HG02610 (cell line): ENCODE results near the gene NRP1.
A peak's percentile ranks its signal among the peaks of the same experiment; 100 is the strongest.

Source experiments
- ATAC-seq: cut with Tn5 transposase; IDR thresholded peaks from one replicate; pipeline ENCODE4 v1.9.1; 2021; ENCODE audit warnings: mild to moderate bottlenecking, moderate library complexity; ENCODE audit not compliant: unreplicated experiment

Gene NRP1

DNA sequence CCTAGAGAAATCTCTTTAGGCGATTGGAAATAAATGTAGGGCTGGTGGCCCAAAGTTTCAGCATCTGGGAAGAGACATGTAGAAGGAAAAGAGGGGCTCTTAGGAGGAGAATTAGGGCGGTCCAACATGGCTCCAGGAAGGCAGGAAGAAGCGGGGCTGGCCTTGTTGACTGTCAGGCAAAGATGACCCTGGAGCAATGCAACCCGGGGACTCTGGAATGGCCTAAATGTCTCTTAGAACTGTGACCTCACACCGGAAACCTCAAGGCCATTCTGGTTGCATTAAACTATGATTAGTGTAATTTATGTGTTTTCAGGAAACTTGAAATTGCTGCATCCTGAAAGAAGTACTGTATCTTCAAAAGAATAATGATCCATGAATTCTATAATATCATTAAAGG is 66.8 kb downstream of the NRP1 start:
- ATAC-seq = no peak

DNA sequence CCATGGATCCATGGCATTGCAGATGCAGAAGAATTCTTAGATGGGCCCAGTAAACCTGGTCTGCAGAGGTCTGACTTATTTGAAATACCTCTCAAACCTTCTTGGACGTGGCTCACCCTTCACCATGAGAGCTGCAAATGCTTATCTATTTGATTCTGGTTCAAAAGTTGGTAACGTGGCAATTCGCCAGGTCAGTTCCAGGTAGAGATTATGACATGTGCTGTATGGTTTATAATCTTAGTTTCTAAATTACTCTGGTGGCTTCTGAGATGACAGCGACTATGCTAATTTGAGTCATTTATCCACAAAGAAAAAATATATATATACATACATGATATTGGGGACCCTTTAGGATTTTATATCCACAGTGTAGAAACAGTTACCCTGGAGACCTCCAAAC is 68.8 kb downstream of the NRP1 start:
- ATAC-seq = peak; percentile 44

DNA sequence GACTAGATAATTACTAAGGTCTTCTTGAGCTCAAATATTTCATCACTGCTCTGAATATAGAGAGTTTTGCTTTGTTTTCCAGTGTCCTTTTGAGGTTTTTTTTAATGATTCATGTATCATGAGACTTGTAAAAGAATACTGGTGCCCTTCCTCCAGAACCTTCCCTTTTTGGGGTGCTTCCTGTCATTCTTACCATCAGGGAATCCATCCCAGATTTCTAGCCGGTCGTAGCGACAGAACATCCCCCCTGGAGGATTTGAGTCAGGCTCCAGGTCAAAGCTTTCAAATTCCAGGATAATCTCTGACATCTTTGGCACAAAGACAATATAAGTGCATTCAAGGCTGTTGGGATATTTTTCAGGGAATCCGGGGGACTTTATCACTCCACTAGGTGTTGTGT is 71.0 kb downstream of the NRP1 start:
- no peak for ATAC-seq

- no peak for ATAC-seq
Measured at GRCh38 chr10:33262871-33263270, 71.6 kb downstream of the NRP1 start.

GRCh38 chr10:33260403-33261149 is 73.9 kb downstream of the NRP1 start:
- ATAC-seq = no peak

DNA sequence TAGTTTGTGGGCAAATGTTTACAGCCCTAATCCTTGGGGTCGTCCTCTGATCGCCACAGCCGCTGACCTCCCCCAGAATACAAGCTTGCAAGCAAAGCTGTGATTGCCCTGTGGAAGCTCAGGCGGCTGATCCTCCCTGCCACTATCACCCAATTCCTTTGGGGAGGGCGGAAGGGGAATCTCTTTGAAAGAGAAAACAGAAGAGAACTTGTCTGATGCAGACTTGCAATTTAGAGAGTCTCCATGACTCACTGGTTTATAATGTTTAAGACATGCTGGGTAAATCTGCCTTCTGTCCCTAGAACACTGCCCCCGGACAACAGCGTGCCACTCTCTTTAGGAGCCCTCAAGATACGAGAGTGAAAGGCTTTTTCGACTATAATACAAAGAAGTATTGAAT is 75.5 kb downstream of the NRP1 start:
- no peak for ATAC-seq

- no peak for ATAC-seq
Measured at GRCh38 chr10:33257439-33258080, 76.9 kb downstream of the NRP1 start.

DNA sequence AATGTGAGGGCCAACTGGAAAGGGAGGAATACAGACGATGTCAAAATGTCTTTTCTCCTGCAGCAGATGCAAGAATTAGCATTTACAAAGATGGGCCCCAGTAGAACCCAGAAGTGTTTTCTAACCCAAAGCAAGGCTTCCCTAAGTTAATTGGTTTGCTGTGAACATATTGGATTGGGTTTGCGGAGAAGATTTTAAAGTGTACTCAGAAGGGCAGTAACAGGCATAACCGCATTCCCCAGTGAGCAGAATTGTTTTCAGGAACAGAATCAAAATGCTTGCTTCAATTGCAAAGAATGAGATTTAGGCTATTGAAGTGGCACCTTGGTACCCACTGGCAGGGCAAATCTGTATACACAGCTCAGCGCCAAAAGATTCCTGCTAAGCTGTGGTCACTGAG is 78.0 kb downstream of the NRP1 start:
- ATAC-seq = no peak

GRCh38 chr10:33254556-33255160 is 79.8 kb downstream of the NRP1 start:
- no peak for ATAC-seq

DNA sequence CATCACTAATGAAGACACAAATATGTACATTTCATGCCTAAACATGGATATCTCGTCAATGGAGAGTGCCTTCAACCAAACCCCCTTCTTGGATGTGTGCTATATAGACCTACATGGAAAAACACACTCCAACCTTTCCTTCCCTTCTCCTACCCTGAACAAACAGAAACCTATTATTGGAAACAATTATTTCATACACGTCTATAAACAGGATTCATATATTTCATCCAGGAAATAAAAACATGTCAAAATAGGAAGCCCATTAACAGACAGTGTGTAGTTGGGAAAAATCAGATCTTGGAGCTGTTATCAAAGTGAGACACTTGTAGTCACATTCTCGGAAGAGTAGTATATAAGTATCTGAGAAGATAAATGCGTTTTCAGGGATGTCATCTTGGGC is 81.1 kb downstream of the NRP1 start:
- no peak for ATAC-seq

DNA sequence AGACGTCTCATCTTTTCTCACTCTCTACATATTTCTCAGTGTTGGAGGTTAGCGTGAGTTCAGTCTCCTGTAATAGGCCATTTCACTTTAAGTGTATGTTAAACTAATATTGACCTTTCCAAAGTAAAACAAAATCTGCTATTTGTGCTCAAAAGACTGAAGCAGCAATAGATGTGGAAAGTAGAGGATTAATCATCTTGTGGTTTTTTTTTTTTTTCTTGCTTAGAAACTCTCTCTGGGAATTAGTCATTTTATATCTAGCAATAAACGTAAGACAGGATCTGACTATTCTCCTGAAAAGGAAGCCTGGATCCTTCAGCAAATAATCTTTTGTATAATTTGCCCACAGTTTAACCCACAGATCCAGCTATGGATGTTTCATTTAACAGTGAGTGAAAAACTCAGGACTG is 81.7 kb downstream of the NRP1 start:
- ATAC-seq = no peak

DNA sequence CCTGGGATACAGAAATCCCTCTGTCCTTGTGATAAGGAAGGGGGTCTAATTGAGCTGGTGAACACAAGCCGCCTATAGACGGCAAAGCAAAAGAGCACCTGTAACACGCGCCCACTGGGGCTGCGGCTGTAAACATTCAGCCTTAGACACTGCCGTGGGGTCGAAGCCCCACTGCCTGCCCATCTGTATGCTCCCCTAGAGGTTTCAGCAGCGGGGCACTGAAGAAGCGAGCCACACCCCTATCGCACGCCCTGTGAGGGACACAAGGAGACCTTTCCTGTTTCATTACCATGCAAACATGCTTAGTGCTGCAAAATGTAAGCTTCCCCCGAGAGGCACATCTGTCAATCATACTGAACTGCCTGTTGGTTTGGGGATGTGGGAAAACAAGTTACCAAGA is 82.1 kb downstream of the NRP1 start:
- ATAC-seq = no peak

DNA sequence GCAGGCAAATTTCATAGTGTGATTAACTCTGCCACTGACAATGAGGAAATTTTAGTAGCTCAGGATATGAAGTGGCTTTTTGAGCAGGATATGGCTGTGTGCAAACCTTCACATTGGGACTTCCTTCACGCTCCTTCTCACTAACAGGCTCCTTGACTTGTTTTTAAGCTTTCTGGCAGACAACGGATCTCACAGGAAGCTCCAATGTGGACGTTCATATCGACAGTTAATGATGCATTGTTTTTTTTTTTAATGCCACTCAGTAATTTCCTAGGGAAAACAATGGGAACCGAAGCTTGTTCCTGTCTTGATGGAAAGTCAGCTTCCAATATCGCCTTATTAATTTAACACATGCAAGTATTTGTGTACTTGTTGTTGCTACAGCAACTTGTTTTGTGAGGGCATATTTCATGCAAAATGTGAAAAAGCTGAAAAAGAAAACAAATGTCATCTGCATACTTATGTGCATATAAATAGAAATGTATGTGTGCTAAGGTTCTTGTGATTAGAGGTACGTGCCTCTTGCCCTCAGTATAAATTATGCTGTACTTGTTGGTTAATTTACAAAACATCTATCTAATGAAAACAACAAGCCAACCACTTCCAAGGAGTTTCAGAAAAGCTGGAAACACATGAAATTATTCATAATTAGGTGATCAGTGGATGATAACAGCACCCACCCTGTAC is 84.7 kb downstream of the NRP1 start:
- ATAC-seq = no peak

DNA sequence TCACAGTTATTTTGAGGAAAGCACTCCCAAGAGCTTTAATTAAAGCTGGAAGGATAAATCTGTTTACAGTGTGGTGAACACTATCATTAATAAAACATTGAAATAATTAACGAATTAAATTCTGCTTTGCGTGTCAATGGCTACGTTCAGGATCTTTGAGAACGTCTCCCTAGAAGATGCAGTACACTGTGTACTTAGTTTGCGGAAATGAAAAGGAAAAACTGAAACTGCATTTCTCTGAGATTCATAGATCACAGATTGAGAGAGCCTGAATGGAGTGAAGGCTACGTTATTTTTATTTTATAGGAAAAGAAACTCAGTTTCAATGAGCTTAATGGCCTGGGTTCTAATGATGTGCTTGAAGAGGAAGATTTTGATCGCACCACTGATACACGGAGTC is 85.3 kb downstream of the NRP1 start:
- ATAC-seq = no peak

DNA sequence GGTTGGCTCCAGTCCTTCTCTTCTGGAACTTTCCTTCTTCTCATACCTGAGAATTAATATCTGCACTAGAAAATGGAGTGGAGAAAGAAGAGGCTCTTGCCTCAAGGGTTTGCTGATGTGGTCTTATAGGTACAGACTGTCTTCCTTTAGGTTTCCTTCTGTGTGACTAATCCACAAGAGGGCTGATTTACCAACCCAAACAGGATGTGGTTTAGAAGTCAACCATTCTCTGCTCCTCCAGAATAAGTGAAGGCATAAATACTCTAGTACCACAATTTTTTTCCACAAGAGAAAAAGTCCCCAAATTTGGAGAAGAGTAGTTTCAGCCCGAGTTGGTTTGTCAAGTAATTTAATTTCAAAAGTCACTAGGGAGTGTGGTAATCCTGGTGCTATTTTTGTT is 85.8 kb downstream of the NRP1 start:
- peak; percentile 56 for ATAC-seq

DNA sequence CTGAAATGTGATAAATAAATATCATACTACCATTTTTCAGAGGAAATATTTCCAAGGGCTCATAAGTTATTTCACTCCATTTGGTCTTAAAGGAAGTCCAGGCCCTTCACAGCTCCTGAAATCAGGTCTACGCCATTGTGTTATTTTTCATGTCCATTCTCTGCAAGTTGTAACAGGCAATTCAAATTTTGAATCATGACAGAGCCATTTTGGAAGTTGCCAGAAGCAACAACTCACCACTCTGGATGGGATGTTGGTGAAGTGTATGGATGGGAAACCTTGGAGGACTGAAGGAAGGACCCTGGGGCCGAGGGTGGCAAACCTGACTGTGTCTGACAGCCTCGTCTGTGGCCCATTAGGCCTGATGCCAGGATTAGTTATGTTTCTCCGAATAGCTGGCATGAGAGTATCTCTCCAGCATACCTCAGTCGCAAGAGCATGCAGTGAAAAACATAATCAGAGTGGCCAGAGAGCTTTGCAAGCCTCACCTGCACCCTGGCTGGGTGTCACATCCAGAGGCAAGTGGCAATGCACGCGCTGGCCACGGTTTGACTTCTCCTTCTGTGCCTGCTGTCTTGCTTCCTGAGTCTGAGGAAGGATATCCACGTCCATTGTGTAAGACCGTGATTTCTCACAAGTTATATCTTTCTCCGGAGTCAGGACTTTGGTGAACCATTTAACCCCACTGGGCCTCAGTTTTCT is 87.1 kb downstream of the NRP1 start:
- ATAC-seq = no peak

DNA sequence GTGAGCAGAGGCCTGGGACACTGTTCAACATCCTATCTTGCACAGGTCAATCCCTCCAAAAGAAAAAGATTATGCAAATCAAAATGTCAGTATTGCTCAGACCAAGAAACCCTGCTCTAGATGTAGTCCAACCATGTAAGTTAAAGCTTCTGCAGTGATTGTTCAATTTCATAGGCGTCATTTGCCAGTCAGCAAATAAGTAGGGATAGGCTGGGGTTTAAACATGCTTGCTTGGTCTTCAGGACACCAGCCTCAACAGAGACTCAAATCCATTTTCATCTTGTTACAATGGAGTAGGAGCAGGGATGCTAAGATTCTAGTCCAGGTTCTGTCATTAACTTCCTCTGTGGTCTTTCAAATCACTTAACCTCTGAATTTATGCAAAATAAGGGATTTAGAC is 89.1 kb downstream of the NRP1 start:
- ATAC-seq = no peak

GRCh38 chr10:33244354-33244967 is 90.0 kb downstream of the NRP1 start:
- no peak for ATAC-seq

GRCh38 chr10:33243703-33244102 is 90.8 kb downstream of the NRP1 start:
- ATAC-seq = no peak

GRCh38 chr10:33242931-33243330 is 91.5 kb downstream of the NRP1 start:
- ATAC-seq = no peak

DNA sequence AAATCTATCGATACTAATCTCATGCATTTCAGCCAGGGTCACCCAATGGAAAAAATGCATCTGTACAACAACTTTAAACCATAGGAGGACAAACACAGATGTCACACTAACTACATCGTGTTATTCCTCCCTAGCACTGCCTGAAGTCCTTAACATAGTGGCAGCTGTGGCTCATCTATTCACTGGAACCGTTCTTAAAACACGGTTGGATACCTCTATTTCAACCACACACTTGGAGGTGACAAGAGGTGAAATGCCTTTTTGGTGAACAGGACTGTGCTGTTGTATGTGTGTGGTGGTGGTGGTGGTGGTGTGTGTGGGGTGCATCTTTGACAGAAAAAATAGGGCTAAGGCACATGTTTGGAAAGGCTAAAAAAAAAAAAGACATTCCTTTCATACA is 93.1 kb downstream of the NRP1 start:
- no peak for ATAC-seq
